ENCODE data around the gene RIPK4. TPM values are rescaled to one million over a fixed set of nuclear protein-coding genes. Genes with fewer than 3 reads are reported as not detected.
A peak's percentile ranks its signal among the peaks of the same experiment; 100 is the strongest.

Gene RIPK4
- total RNA-seq, 1 experiment from 2014 or later: 67.4 TPM

GRCh38 chr21:41745971-41746743, 20.7 kb downstream of the RIPK4 start:
- no peak for DNase-seq (ENCODE audit: low read depth, low spot score)
- no peak; the same call in 1 of the 2 replicates for TF ChIP-seq POLR2AphosphoS5 (IDR thresholded peaks at IDR 0.05; ENCODE audit: low read depth, low read length)
- TF ChIP-seq SIN3A (IDR thresholded peaks at IDR 0.05; ENCODE audit: borderline replicate concordance, insufficient read depth, low read depth, low read length): no peak
- TF ChIP-seq REST (IDR thresholded peaks at IDR 0.05; ENCODE audit: insufficient read depth in 1 of 2, low read depth in 2 of 2, low read length in 1 of 2): no peak
- TF ChIP-seq TCF7L2 (IDR thresholded peaks at IDR 0.05; ENCODE audit: low read depth, low read length): no peak
- no peak for TF ChIP-seq CTCF (IDR thresholded peaks at IDR 0.05)
- Histone ChIP-seq H3K4me1 (ENCODE audit: control insufficient read depth, insufficient read depth, low read length) (peaks cover 36% of the 10 kb centered on the region), H3K4me3 (ENCODE audit: low read depth in 2 of 2, low read length in 2 of 2) (no peak overlapping the region), H3K27ac (ENCODE audit: low read length) (peak overlapping the region; percentile 72), H3K9me3 (ENCODE audit: control insufficient read depth, insufficient read depth, low read depth, low read length) (no peaks in the 10 kb centered on the region), H3K27me3 (ENCODE audit: control insufficient read depth, insufficient read depth, low read length) (no peaks in the 10 kb centered on the region), H3K36me3 (ENCODE audit: control insufficient read depth, insufficient read depth, low read length) (peaks cover 35% of the 10 kb centered on the region)
- intact Hi-C loops (cut with micrococcal nuclease; ENCODE audit: unreplicated experiment) (no loop called here), in situ Hi-C loops (cut with HindIII; ENCODE audit: low pct_unique_long_range_greater_than_20kb, low sequenced_read_pairs) (no loop called here)
- ChIA-PET CTCF (interaction anchor here (0.6 kb wide), 1 partner anchor 133 kb away, joined by 3 read pairs; the partner anchor contains the start of gene PRDM15), POLR2A (no interaction called here)
- no peak for ATAC-seq
- no TSS peak for BruUV-seq (replicated peaks)

- Histone ChIP-seq H3K27ac (ENCODE audit: low read length) (peak overlapping the region; percentile 52; the same call in 1 of the 2 replicates), H3K4me3 (ENCODE audit: low read depth in 2 of 2, low read length in 2 of 2) (no peak overlapping the region), H3K36me3 (ENCODE audit: control insufficient read depth, insufficient read depth, low read length) (peaks cover 35% of the 10 kb centered on the region), H3K4me1 (ENCODE audit: control insufficient read depth, insufficient read depth, low read length) (peaks cover 27% of the 10 kb centered on the region), H3K27me3 (ENCODE audit: control insufficient read depth, insufficient read depth, low read length) (no peaks in the 10 kb centered on the region), H3K9me3 (ENCODE audit: control insufficient read depth, insufficient read depth, low read depth, low read length) (no peaks in the 10 kb centered on the region)
- TF ChIP-seq POLR2AphosphoS5 (IDR thresholded peaks at IDR 0.05; ENCODE audit: low read depth, low read length) (no peak; the same call in 1 of the 2 replicates), SIN3A (IDR thresholded peaks at IDR 0.05; ENCODE audit: borderline replicate concordance, insufficient read depth, low read depth, low read length) (no peak), REST (IDR thresholded peaks at IDR 0.05; ENCODE audit: insufficient read depth in 1 of 2, low read depth in 2 of 2, low read length in 1 of 2) (no peak), CTCF (IDR thresholded peaks at IDR 0.05) (no peak), TCF7L2 (IDR thresholded peaks at IDR 0.05; ENCODE audit: low read depth, low read length) (no peak)
- ATAC-seq (no peak), DNase-seq (ENCODE audit: low read depth, low spot score) (no peak)
- ChIA-PET POLR2A (interaction anchor here (0.7 kb wide), 1 partner anchor 237 kb away, joined by 8 read pairs; the partner anchor contains the start of gene TMPRSS2), CTCF (interaction anchor here (0.6 to 2.0 kb wide), 2 partner anchors 133 to 134 kb away, joined by 3 to 5 read pairs; partner anchors contain the start of gene PRDM15)
- in situ Hi-C loops (cut with HindIII; ENCODE audit: low pct_unique_long_range_greater_than_20kb, low sequenced_read_pairs) (no loop called here), intact Hi-C loops (cut with micrococcal nuclease; ENCODE audit: unreplicated experiment) (no loop called here)
- BruUV-seq (replicated peaks): no TSS peak
Observed at GRCh38 chr21:41745026-41745820, 21.6 kb downstream of the RIPK4 start.

Data from Panc1 (cell line).